ENCODE data around the gene CRYL1.

Gene CRYL1

DNA sequence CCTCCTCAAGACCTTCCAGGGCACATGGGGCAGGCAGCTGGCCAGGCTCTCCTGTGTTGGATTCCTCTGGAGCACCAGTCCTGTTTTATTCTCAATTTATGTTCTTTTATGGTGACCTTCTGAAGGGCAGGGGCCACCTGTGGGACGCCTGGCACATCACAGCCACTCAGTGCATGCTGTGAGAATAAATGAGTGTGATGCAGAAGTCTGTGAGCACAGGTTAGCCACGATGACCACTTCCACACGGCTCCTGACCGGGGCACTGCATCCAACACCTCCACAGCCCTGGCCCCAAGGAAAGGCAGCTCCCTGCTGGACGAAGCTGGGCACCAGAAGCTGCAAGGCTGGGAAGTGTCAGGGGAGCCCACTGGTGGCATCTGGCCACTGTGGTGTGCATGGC lies 122.8 kb downstream of the CRYL1 start:
- TF ChIP-seq EGR1 (IDR thresholded peaks at IDR 0.05) (no peak), TCF12 (IDR thresholded peaks at IDR 0.05; ENCODE audit: low read depth) (no peak), TAF1 (IDR thresholded peaks at IDR 0.05; ENCODE audit: low read depth) (no peak), RAD21 (IDR thresholded peaks at IDR 0.05; ENCODE audit: low read depth) (no peak), TEAD4 (IDR thresholded peaks at IDR 0.05) (no peak), FOXM1 (IDR thresholded peaks at IDR 0.05; ENCODE audit: borderline replicate concordance, low read depth) (no peak), CREB1 (IDR thresholded peaks at IDR 0.05; ENCODE audit: low read depth) (no peak), CEBPB (IDR thresholded peaks at IDR 0.05) (no peak), NFIC (IDR thresholded peaks at IDR 0.05) (no peak), YY1 (IDR thresholded peaks at IDR 0.05; ENCODE audit: low read depth) (no peak), ZBTB7A (IDR thresholded peaks at IDR 0.05; ENCODE audit: low read depth) (no peak), EP300 (IDR thresholded peaks at IDR 0.05; ENCODE audit: borderline replicate concordance) (no peak)
- TF ChIP-seq, protein P1, sequence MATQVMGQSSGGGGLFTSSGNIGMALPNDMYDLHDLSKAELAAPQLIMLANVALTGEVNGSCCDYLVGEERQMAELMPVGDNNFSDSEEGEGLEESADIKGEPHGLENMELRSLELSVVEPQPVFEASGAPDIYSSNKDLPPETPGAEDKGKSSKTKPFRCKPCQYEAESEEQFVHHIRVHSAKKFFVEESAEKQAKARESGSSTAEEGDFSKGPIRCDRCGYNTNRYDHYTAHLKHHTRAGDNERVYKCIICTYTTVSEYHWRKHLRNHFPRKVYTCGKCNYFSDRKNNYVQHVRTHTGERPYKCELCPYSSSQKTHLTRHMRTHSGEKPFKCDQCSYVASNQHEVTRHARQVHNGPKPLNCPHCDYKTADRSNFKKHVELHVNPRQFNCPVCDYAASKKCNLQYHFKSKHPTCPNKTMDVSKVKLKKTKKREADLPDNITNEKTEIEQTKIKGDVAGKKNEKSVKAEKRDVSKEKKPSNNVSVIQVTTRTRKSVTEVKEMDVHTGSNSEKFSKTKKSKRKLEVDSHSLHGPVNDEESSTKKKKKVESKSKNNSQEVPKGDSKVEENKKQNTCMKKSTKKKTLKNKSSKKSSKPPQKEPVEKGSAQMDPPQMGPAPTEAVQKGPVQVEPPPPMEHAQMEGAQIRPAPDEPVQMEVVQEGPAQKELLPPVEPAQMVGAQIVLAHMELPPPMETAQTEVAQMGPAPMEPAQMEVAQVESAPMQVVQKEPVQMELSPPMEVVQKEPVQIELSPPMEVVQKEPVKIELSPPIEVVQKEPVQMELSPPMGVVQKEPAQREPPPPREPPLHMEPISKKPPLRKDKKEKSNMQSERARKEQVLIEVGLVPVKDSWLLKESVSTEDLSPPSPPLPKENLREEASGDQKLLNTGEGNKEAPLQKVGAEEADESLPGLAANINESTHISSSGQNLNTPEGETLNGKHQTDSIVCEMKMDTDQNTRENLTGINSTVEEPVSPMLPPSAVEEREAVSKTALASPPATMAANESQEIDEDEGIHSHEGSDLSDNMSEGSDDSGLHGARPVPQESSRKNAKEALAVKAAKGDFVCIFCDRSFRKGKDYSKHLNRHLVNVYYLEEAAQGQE (IDR thresholded peaks at IDR 0.05; ENCODE audit: low read depth) = no peak
- TF ChIP-seq, protein P2, sequence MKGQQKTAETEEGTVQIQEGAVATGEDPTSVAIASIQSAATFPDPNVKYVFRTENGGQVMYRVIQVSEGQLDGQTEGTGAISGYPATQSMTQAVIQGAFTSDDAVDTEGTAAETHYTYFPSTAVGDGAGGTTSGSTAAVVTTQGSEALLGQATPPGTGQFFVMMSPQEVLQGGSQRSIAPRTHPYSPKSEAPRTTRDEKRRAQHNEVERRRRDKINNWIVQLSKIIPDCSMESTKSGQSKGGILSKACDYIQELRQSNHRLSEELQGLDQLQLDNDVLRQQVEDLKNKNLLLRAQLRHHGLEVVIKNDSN (IDR thresholded peaks at IDR 0.05) = no peak
- TF ChIP-seq, protein P3, sequence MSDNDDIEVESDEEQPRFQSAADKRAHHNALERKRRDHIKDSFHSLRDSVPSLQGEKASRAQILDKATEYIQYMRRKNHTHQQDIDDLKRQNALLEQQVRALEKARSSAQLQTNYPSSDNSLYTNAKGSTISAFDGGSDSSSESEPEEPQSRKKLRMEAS (IDR thresholded peaks at IDR 0.05) = no peak

DNA sequence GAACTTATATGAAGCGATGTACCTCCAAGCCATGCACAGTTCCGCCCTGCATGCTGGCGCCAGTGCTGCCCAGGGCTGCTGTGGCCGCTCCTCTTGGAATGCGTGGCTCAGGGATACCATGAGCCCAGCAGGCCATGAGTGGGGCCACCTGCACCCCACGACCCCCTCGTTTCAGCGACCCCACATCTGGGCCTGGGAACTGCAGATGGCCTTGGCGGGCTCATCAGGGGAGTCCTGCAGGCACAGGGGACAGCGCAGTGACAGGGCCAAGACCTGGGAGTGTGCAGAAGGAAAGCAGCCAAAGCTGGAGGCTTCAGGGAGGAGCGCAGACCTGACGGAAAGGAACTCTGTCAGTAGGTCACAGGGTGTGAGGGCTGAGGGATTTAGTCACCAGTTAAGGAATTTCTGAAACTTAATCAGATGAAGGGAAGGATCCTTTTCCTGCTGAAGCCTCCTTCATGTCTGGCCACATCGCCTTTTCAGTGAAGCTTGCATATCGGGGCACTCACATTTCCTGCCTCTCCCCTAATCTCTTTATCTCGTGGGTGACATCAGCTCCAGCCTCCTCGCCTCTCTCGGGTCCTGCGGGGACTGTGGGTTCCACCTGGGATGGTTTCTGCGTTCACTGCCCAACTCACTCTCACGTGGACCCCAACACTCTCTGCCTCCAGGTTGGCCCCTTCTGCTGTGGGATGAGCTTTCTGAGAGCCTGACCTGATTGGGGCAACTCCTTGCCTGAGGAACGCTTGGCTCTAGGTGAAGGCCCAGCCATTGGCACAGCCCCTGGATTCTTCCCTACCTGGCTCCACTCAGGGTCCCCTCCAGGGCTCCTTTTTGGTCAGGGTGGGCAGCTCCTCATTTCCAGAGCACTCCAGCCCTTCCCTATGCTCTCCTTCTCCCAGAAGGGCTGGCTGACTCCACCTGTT lies 123.5 kb downstream of the CRYL1 start:
- TF ChIP-seq, protein P1 (IDR thresholded peaks at IDR 0.05; ENCODE audit: low read depth) = no peak
- no peak for TF ChIP-seq NFIC (IDR thresholded peaks at IDR 0.05)

DNA sequence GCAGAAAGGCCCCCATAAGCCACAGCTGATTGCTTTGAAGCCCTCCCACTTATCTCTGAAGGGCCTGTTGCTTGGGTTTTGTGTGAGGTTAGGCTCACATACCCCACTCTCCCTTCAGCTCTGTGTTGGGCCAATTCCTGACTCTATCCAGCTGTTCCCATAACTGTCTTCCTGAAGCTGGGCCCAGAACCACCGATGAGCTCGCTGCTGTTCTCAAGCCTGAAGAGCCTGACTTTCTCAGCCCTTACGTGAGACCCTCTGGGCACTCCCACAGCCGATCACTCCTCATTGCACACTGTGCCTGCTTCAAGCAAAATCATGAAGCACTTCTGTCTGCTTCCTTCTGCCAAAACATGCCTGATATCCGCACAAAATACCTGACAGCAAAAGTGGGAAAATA lies 124.1 kb downstream of the CRYL1 start:
- TF ChIP-seq, protein P3 (IDR thresholded peaks at IDR 0.05) = no peak
- no peak for TF ChIP-seq TCF12 (IDR thresholded peaks at IDR 0.05; ENCODE audit: low read depth)
- TF ChIP-seq TAF1 (IDR thresholded peaks at IDR 0.05; ENCODE audit: low read depth) = no peak

DNA sequence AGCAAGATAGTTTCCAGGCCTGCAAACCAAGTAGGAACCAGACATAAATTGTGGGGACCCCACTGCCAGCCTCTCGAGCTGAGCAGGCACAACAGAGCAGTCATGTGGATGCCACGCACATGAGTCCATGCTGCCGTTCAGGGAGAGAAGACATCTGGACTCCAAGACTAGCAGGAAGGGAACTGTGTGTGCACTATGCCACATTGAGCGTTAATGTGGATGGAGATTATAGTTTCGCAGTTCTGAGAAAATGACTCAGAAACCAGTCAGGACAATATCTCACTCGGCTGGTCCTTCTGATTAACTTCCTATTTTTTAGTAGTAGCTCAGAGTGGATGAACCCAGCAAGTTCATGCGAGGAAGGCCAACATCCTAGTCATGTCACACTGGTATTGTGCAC lies 124.9 kb downstream of the CRYL1 start:
- TF ChIP-seq EP300 (IDR thresholded peaks at IDR 0.05; ENCODE audit: borderline replicate concordance) (no peak), EGR1 (IDR thresholded peaks at IDR 0.05) (no peak), RAD21 (IDR thresholded peaks at IDR 0.05; ENCODE audit: low read depth) (no peak), CREB1 (IDR thresholded peaks at IDR 0.05; ENCODE audit: low read depth) (no peak), CEBPB (IDR thresholded peaks at IDR 0.05) (no peak), NFIC (IDR thresholded peaks at IDR 0.05) (no peak), YY1 (IDR thresholded peaks at IDR 0.05; ENCODE audit: low read depth) (no peak), TEAD4 (IDR thresholded peaks at IDR 0.05) (no peak), TCF12 (IDR thresholded peaks at IDR 0.05; ENCODE audit: low read depth) (no peak), FOXM1 (IDR thresholded peaks at IDR 0.05; ENCODE audit: borderline replicate concordance, low read depth) (no peak)
- TF ChIP-seq, protein P2 (IDR thresholded peaks at IDR 0.05) = no peak
- TF ChIP-seq, protein P1 (IDR thresholded peaks at IDR 0.05; ENCODE audit: low read depth) = no peak
- TF ChIP-seq, protein P3 (IDR thresholded peaks at IDR 0.05) = no peak
